GM06990 (cell line): ENCODE results near the gene SPOPL.

ENCODE experiments used
- DNase-seq: peaks from one replicate; pipeline ENCODE4 v3.0.0-alpha.2; 2011; ENCODE audit not compliant: insufficient read length; ENCODE audit errors: extremely low read depth
- H3K27me3 ChIP-seq: replicated peaks from 2 replicates; pipeline ENCODE4 v1.6.0; 2011; ENCODE audit warnings: low read length; ENCODE audit not compliant: control insufficient read depth, insufficient read depth
- H3K36me3 ChIP-seq: 2 replicates; pipeline ENCODE4 v1.5.1; 2011; ENCODE audit warnings: low read length; ENCODE audit not compliant: control insufficient read depth, insufficient read depth
- H3K4me3 ChIP-seq: replicated peaks from 2 replicates; pipeline ENCODE4 v1.5.1; 2011; ENCODE audit warnings: low read depth, mild to moderate bottlenecking, control low read depth, low read length
- TF ChIP-seq, protein P1 (sequence below): IDR thresholded peaks from 2 replicates; pipeline ENCODE4 v1.5.1; 2011; ENCODE audit warnings: low read length, control low read depth, mild to moderate bottlenecking, inconsistent platforms; ENCODE audit not compliant: insufficient read depth, poor library complexity, severe bottlenecking

SPOPL gene

DNA sequence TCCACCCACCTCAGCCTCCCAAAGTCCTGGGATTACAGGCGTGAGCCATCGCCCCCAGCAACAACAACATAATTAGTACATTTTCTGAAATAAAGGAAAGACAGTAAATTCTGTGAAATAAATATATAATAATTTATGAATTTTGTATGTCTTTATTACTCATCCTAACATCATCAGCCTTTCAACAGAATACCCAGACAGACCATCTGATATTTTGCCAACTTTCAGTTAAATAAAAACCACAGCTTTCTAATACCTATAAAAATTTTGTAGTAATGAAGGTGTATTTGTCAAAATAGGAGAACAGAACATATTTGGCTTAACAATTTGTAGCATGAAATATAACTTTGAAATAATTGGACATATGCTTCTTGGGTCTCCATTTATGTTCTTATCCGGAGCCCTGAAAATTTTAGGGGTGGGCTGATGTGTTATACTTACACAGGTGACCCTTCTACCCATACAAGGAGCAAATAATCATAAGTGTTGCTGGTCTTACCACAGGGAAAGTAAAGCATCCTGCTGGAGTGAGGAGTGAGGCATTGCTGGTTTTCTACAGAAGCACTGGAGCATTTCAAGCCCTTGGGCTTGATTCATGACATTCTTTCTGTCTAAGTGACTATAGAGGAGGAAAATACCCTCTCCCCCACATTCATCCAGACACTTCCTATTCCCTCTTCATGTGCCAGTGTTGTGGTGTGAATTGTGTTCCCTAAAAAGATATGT is 99.3 kb downstream of the SPOPL start:
- Histone ChIP-seq H3K27me3 (no peaks in the 10 kb centered on the region), H3K4me3 (no peak overlapping the region), H3K36me3 (peaks cover 3% of the 10 kb centered on the region)
- TF ChIP-seq, protein P1, sequence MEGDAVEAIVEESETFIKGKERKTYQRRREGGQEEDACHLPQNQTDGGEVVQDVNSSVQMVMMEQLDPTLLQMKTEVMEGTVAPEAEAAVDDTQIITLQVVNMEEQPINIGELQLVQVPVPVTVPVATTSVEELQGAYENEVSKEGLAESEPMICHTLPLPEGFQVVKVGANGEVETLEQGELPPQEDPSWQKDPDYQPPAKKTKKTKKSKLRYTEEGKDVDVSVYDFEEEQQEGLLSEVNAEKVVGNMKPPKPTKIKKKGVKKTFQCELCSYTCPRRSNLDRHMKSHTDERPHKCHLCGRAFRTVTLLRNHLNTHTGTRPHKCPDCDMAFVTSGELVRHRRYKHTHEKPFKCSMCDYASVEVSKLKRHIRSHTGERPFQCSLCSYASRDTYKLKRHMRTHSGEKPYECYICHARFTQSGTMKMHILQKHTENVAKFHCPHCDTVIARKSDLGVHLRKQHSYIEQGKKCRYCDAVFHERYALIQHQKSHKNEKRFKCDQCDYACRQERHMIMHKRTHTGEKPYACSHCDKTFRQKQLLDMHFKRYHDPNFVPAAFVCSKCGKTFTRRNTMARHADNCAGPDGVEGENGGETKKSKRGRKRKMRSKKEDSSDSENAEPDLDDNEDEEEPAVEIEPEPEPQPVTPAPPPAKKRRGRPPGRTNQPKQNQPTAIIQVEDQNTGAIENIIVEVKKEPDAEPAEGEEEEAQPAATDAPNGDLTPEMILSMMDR, result no peak
- no peak for DNase-seq

DNA sequence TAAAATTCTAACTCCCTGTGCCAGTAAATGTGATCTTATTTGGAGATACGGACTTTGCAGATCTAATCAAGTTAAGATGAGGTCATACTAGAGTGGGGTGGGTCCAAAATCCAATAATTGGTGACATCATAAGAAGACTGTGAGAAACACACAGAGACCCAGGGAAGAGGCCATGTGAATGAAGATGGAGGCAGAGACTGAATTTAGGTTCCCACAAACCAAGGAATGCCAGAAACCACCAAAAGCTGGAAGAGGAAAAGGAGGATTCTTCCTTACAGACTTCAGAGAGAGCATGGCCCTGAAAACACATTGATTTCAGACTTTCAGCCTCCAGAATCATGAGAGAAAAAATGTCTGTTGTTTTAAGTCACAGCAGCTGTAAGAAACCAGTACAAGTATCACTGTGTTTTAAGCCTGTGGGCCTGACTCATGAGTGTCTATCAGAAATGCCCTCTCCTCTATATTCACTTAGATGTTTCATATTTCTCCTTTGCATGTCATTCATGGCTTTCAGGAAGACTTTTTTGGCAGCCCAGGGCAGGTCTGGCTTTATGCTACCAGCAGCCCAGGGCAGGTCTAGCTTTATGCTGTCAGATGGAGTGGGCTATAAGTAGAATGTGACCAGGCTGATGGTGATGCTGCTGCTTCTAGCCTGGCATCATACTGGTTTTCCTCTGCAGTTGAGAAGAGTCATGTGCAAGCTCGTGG is 100.0 kb downstream of the SPOPL start:
- no peak overlapping the region for H3K4me3 ChIP-seq
- TF ChIP-seq, protein P1, result no peak
- H3K36me3 ChIP-seq, result no peaks in the 10 kb centered on the region; the same call in none of the 2 replicates
- H3K27me3 ChIP-seq, result no peaks in the 10 kb centered on the region
- no peak for DNase-seq

DNA sequence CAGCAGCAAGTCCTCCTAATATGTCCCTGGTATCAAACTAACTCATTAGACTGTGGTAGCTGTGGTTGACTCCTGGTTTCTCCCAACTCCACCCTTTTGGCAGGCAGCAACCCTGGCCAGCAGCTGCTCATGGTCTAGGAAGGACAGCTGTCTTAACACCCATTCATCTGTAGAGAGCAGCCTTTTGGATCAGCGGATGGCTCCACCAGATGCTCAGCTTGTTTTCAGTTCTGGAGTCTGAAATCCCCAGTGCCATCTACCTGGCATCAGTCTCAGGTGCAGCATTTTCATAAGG is 100.5 kb downstream of the SPOPL start:
- no peaks in the 10 kb centered on the region for H3K27me3 ChIP-seq
- no peak for DNase-seq
- TF ChIP-seq, protein P1, result no peak
- no peaks in the 10 kb centered on the region; the same call in none of the 2 replicates for H3K36me3 ChIP-seq
- no peak overlapping the region for H3K4me3 ChIP-seq

DNA sequence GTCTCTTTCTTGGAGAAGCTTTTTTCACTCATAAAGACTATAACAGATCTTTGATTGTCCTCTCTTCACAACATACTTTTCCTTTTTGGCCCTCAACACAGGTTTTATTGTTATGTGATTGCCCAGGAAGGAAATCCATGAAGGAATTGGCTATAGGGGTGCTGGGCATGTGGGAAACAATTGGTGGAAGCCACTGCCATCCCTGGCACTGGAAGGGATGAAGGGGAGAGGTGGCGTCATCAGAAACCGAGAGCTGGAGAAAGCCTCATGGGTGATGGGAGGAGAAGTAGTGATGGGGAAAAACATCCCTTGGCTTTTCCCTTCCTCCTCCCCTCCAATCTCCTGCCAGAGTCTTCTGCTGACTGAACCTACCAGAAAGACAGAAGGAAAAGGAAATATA is 106.2 kb downstream of the SPOPL start:
- TF ChIP-seq, protein P1, result no peak

DNA sequence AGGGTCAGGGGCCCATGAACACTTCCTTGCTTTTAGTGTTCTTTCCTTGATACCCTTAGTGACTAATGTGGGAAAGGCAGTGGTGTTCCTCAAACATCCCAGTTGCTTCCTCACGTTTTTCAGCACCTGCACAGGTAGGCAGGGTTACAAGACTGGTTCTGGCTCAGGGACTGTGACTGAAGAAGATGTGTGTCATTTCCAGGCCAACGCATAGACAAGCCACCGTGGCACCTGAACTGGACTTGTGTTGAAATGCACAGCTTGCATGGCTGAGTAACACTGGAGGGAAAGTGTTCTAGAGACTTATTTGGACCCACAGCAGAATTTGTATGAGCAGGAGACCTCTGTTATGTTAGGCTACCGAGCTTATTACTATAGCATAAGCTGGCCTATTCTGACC is 107.9 kb downstream of the SPOPL start:
- Histone ChIP-seq H3K36me3 (no peaks in the 10 kb centered on the region), H3K4me3 (no peak overlapping the region), H3K27me3 (no peaks in the 10 kb centered on the region)
- DNase-seq, result no peak
- TF ChIP-seq, protein P1, result no peak

More for the DNA sequence above, 106.2 kb downstream of the SPOPL start:
- H3K36me3 ChIP-seq, result no peaks in the 10 kb centered on the region
- no peaks in the 10 kb centered on the region for H3K27me3 ChIP-seq
- no peak for DNase-seq
- no peak overlapping the region for H3K4me3 ChIP-seq
